H9 (cell line): ENCODE results near the gene OR4E1. TPM values are rescaled to one million over a fixed set of nuclear protein-coding genes. Genes with fewer than 3 reads are reported as not detected.

Experiments
- DNase-seq: peaks from one replicate; pipeline ENCODE4 v3.0.0-alpha.2; 2017
- H2AFZ ChIP-seq: one replicate; pipeline ENCODE4 v1.6.1; 2013; ENCODE audit warnings: mild to moderate bottlenecking, low read length, control low read depth, moderate library complexity
- H2AK5ac ChIP-seq: 2 replicates; pipeline ENCODE4 v1.6.1; 2013; ENCODE audit warnings: low read length, control low read depth, mixed read lengths; ENCODE audit not compliant: insufficient read length
- H2BK120ac ChIP-seq: one replicate; pipeline ENCODE4 v1.6.1; 2013; ENCODE audit warnings: low read depth, mild to moderate bottlenecking, low read length, control low read depth, inconsistent platforms; ENCODE audit not compliant: poor library complexity, severe bottlenecking
- H2BK12ac ChIP-seq: 2 replicates; pipeline ENCODE4 v1.6.1; 2013; ENCODE audit warnings: low read length, control low read depth, mixed read lengths, low read depth; ENCODE audit not compliant: insufficient read length
- H2BK15ac ChIP-seq: 2 replicates; pipeline ENCODE4 v1.6.1; 2013; ENCODE audit warnings: low read depth, low read length, control low read depth
- H2BK20ac ChIP-seq: one replicate; pipeline ENCODE4 v1.6.1; 2013; ENCODE audit warnings: low read depth, mild to moderate bottlenecking, low read length, control low read depth, inconsistent platforms; ENCODE audit not compliant: poor library complexity, severe bottlenecking
- H2BK5ac ChIP-seq: 2 replicates; pipeline ENCODE4 v1.6.1; 2013; ENCODE audit warnings: low read length, control low read depth, mixed read lengths; ENCODE audit not compliant: insufficient read length
- H3K14ac ChIP-seq: 2 replicates; pipeline ENCODE4 v1.6.1; 2013; ENCODE audit warnings: low read length, control low read depth; ENCODE audit not compliant: insufficient read depth
- H3K18ac ChIP-seq: 2 replicates; pipeline ENCODE4 v1.6.1; 2013; ENCODE audit warnings: low read depth, mild to moderate bottlenecking, mixed read lengths, low read length, control low read depth; ENCODE audit not compliant: insufficient read length
- H3K23ac ChIP-seq: 2 replicates; pipeline ENCODE4 v1.6.1; 2013; ENCODE audit warnings: low read length, control low read depth, mixed read lengths, low read depth; ENCODE audit not compliant: insufficient read length
- H3K23me2 ChIP-seq: 2 replicates; pipeline ENCODE4 v1.6.1; 2013; ENCODE audit warnings: low read depth, mild to moderate bottlenecking, mixed read lengths, low read length, control low read depth; ENCODE audit not compliant: insufficient read length, poor library complexity, severe bottlenecking
- H3K27ac ChIP-seq: 2 replicates; pipeline ENCODE4 v1.5.1; 2013; ENCODE audit warnings: low read length, control low read depth, mixed read lengths, low read depth; ENCODE audit not compliant: insufficient read length
- H3K27me3 ChIP-seq: 2 replicates; pipeline ENCODE4 v1.6.1; 2013; ENCODE audit warnings: low read length, control low read depth, inconsistent platforms; ENCODE audit not compliant: insufficient read depth
- H3K4ac ChIP-seq: 2 replicates; pipeline ENCODE4 v1.6.1; 2013; ENCODE audit warnings: low read depth, mild to moderate bottlenecking, control low read depth, inconsistent platforms, low read length, moderate library complexity
- H3K4me1 ChIP-seq: 2 replicates; pipeline ENCODE4 v1.6.1; 2013; ENCODE audit warnings: low read length, control low read depth, inconsistent platforms; ENCODE audit not compliant: insufficient read depth
- H3K4me2 ChIP-seq: 2 replicates; pipeline ENCODE4 v1.6.1; 2013; ENCODE audit warnings: low read length, control low read depth, mixed read lengths; ENCODE audit not compliant: insufficient read length, insufficient read depth
- H3K56ac ChIP-seq: 2 replicates; pipeline ENCODE4 v1.6.1; 2013; ENCODE audit warnings: low read depth, mild to moderate bottlenecking, mixed read lengths, low read length, control low read depth; ENCODE audit not compliant: insufficient read length
- H3K79me1 ChIP-seq: 2 replicates; pipeline ENCODE4 v1.6.1; 2013; ENCODE audit warnings: low read depth, mild to moderate bottlenecking, moderate library complexity, low read length, control low read depth, inconsistent platforms; ENCODE audit not compliant: insufficient read depth, poor library complexity, severe bottlenecking
- H3K79me2 ChIP-seq: 2 replicates; pipeline ENCODE4 v1.6.1; 2013; ENCODE audit warnings: low read length, control low read depth, inconsistent platforms; ENCODE audit not compliant: insufficient read depth
- H3K9ac ChIP-seq: 2 replicates; pipeline ENCODE4 v1.6.1; 2013; ENCODE audit warnings: low read length, control low read depth, mixed read lengths; ENCODE audit not compliant: insufficient read length; ENCODE audit errors: extremely low read depth
- H3K9me3 ChIP-seq: one replicate; pipeline ENCODE4 v1.6.1; 2013; ENCODE audit warnings: low read depth, low read length, inconsistent platforms; ENCODE audit not compliant: control insufficient read depth
- H3T11ph ChIP-seq: one replicate; pipeline ENCODE4 v1.6.1; 2013; ENCODE audit warnings: mild to moderate bottlenecking, low read length, control low read depth, inconsistent platforms
- H4K20me1 ChIP-seq: one replicate; pipeline ENCODE4 v1.6.1; 2013; ENCODE audit not compliant: control insufficient read depth, insufficient read length, insufficient read depth
- H4K5ac ChIP-seq: 2 replicates; pipeline ENCODE4 v1.6.1; 2013; ENCODE audit warnings: low read depth, mild to moderate bottlenecking, mixed read lengths, low read length, control low read depth; ENCODE audit not compliant: insufficient read length
- H4K8ac ChIP-seq: replicated peaks from 2 replicates; pipeline ENCODE4 v1.6.1; 2013; ENCODE audit warnings: low read length, control low read depth, mixed read lengths, low read depth; ENCODE audit not compliant: insufficient read length
- H4K91ac ChIP-seq: 2 replicates; pipeline ENCODE4 v1.6.1; 2013; ENCODE audit warnings: low read depth, mild to moderate bottlenecking, moderate library complexity, mixed read lengths, low read length, control low read depth; ENCODE audit not compliant: insufficient read length
- H3K27ac Mint-ChIP-seq, 3 experiments: 2 replicates in 2 of 3; 3 replicates in 1 of 3; pipeline ENCODE4 v1.8.0; 2020 to 2021; ENCODE audit warnings: mixed read lengths in 3 of 3, mild to moderate bottlenecking in 1 of 3, moderate library complexity in 1 of 3
- H3K27me3 Mint-ChIP-seq: 2 replicates; pipeline ENCODE4 v1.8.0; 2021; ENCODE audit warnings: low read depth, mild to moderate bottlenecking, moderate library complexity, mixed read lengths
- H3K36me3 Mint-ChIP-seq, 3 experiments: 2 replicates in 2 of 3; 3 replicates in 1 of 3; pipeline ENCODE4 v1.8.0; 2020 to 2021; ENCODE audit warnings: low read depth in 3 of 3, mixed read lengths in 3 of 3; ENCODE audit not compliant: insufficient read depth in 1 of 3
- H3K4me1 Mint-ChIP-seq, 2 experiments: 2 replicates each; pipeline ENCODE4 v1.8.0; 2020; ENCODE audit warnings: mixed read lengths in 2 of 2
- H3K4me3 Mint-ChIP-seq, 2 experiments: 2 replicates in 1 of 2; 3 replicates in 1 of 2; pipeline ENCODE4 v1.8.0; 2020 to 2021; ENCODE audit warnings: mild to moderate bottlenecking in 2 of 2, mixed read lengths in 2 of 2, moderate library complexity in 1 of 2
- H3K9me3 Mint-ChIP-seq, 2 experiments: 2 replicates in 1 of 2; 3 replicates in 1 of 2; pipeline ENCODE4 v1.8.0; 2020; ENCODE audit warnings: mild to moderate bottlenecking in 2 of 2, mixed read lengths in 2 of 2, moderate library complexity in 1 of 2
- WGBS: extraction: QIAGEN DNeasy Blood & Tissue Kit; methylation state at CpG from one replicate; pipeline ENCODE4 v1.1.7; 2013; ENCODE audit warnings: missing lambda C conversion rate, low lambda C conversion rate, mixed read lengths; ENCODE audit not compliant: insufficient read length; ENCODE audit errors: extremely low coverage; 5-methylcytosine and 5-hydroxymethylcytosine counted together
- total RNA-seq: library from RNA; stranded (reverse); gene quantifications from 2 replicates; pipeline ENCODE4 v1.2.1, GENCODE V29; 2021
- TF ChIP-seq, protein P1 (sequence below): fragments of 200-600 bp; sonication (generic); conservative IDR thresholded peaks from 3 replicates; pipeline ENCODE4 v1.8.0; 2021; ENCODE audit warnings: antibody characterized with exemption, mild to moderate bottlenecking

Gene OR4E1
- total RNA-seq, 1 experiment from 2014 or later: not detected

GRCh38 chr14:21653331-21653885 lies 20.2 kb downstream of the OR4E1 start, which contains the start of gene OR4E2:
OR4E2 (plus strand) TSS chr14:21653835; CDS start chr14:21665083, 11,248 bp downstream.
- H3K18ac ChIP-seq: no peak within 1 kb of the TSS
- H3K79me2 ChIP-seq: no peaks in the 10 kb centered on the region
- H3K27ac ChIP-seq: no peak within 1 kb of the TSS
- no peak within 1 kb of the TSS for H4K8ac ChIP-seq
- no peak within 1 kb of the TSS for H3K23ac ChIP-seq
- no peaks in the 10 kb centered on the region for H4K20me1 ChIP-seq
- H3K4ac ChIP-seq: no peak within 1 kb of the TSS
- H4K91ac ChIP-seq: no peak within 1 kb of the TSS
- no peak within 1 kb of the TSS for H2BK5ac ChIP-seq
- no peak within 1 kb of the TSS for H3K14ac ChIP-seq
- Mint-ChIP-seq H3K27me3 (peaks cover 2% of the 10 kb centered on the region), H3K4me3 (no peak within 1 kb of the TSS), H3K4me1 (peaks cover 5 to 8% of the 10 kb centered on the region in 2 experiments), H3K36me3 (no peaks in the 10 kb centered on the region), H3K9me3 (no peaks in the 10 kb centered on the region; a peak in 1 of 5 replicates), H3K27ac (no peak within 1 kb of the TSS)
- H3K9ac ChIP-seq: no peak within 1 kb of the TSS
- no peak for DNase-seq
- WGBS: no CpG with 5 or more reads among the region's 2 CpGs
- H2BK12ac ChIP-seq: no peak within 1 kb of the TSS
- H2BK20ac ChIP-seq: no peak within 1 kb of the TSS
- no peak within 1 kb of the TSS for H2AK5ac ChIP-seq
- H3K9me3 ChIP-seq: no peaks in the 10 kb centered on the region
- no peak within 1 kb of the TSS for H3T11ph ChIP-seq
- H3K4me2 ChIP-seq: no peak within 1 kb of the TSS
- peaks cover 4% of the 10 kb centered on the region; the same call in 1 of the 2 replicates for H3K4me1 ChIP-seq
- H4K5ac ChIP-seq: no peak within 1 kb of the TSS
- H2AFZ ChIP-seq: no peak within 1 kb of the TSS
- TF ChIP-seq, protein P1, sequence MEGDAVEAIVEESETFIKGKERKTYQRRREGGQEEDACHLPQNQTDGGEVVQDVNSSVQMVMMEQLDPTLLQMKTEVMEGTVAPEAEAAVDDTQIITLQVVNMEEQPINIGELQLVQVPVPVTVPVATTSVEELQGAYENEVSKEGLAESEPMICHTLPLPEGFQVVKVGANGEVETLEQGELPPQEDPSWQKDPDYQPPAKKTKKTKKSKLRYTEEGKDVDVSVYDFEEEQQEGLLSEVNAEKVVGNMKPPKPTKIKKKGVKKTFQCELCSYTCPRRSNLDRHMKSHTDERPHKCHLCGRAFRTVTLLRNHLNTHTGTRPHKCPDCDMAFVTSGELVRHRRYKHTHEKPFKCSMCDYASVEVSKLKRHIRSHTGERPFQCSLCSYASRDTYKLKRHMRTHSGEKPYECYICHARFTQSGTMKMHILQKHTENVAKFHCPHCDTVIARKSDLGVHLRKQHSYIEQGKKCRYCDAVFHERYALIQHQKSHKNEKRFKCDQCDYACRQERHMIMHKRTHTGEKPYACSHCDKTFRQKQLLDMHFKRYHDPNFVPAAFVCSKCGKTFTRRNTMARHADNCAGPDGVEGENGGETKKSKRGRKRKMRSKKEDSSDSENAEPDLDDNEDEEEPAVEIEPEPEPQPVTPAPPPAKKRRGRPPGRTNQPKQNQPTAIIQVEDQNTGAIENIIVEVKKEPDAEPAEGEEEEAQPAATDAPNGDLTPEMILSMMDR: no peak
- H3K27me3 ChIP-seq: no peaks in the 10 kb centered on the region
- H2BK15ac ChIP-seq: no peak within 1 kb of the TSS
- no peaks in the 10 kb centered on the region for H3K79me1 ChIP-seq
- H3K56ac ChIP-seq: no peak within 1 kb of the TSS
- no peak within 1 kb of the TSS for H2BK120ac ChIP-seq
- H3K23me2 ChIP-seq: no peaks in the 10 kb centered on the region
